IPS-NIHi11 (cell line): ENCODE measurements around the gene HOXA3.

ENCODE experiments used
- DNase-seq: peaks from one replicate; pipeline ENCODE4 v3.0.0; 2012; ENCODE audit warnings: mixed read lengths, low spot score

HOXA3 gene

GRCh38 chr7:27189295-27189996 lies 37.1 kb upstream of the HOXA3 start:
- no peak for DNase-seq

GRCh38 chr7:27188386-27189294 lies 36.3 kb upstream of the HOXA3 start:
- peak; percentile 41 for DNase-seq

GRCh38 chr7:27187475-27188385 lies 35.3 kb upstream of the HOXA3 start:
- DNase-seq: no peak

- no peak for DNase-seq
Observed at GRCh38 chr7:27186668-27187474, 34.5 kb upstream of the HOXA3 start.

- no peak for DNase-seq
Observed at GRCh38 chr7:27185854-27186667, 33.7 kb upstream of the HOXA3 start.

- DNase-seq: no peak
Observed at GRCh38 chr7:27185013-27185853, 32.9 kb upstream of the HOXA3 start, which contains the start of gene HOXA11. HOXA11 (minus strand) TSS chr7:27185232; CDS start chr7:27185144, 88 bp downstream.

GRCh38 chr7:27184337-27185012 lies 32.1 kb upstream of the HOXA3 start:
- no peak for DNase-seq

GRCh38 chr7:27183682-27184336 lies 31.4 kb upstream of the HOXA3 start:
- DNase-seq: no peak

- DNase-seq: peak; percentile 72
Observed at GRCh38 chr7:27182861-27183681, 30.7 kb upstream of the HOXA3 start.

GRCh38 chr7:27182285-27182841 lies 30.0 kb upstream of the HOXA3 start:
- no peak for DNase-seq

GRCh38 chr7:27181795-27182275 lies 29.5 kb upstream of the HOXA3 start:
- DNase-seq: no peak

- no peak for DNase-seq
Observed at GRCh38 chr7:27180431-27181420, 28.3 kb upstream of the HOXA3 start.

GRCh38 chr7:27179503-27180430 lies 27.4 kb upstream of the HOXA3 start:
- DNase-seq: peak; percentile 84

- DNase-seq: no peak
Observed at GRCh38 chr7:27179030-27179429, 26.6 kb upstream of the HOXA3 start.
